Mesangial cell (primary cell): Measurements from ENCODE around the gene NDUFA7. TPM values are rescaled to one million over a fixed set of nuclear protein-coding genes. Genes with fewer than 3 reads are reported as not detected.

Experiments used
- total RNA-seq: library from RNA; depleted of rRNA; stranded (reverse); fragments of >200 nt; gene quantifications from 2 replicates; pipeline ENCODE4 v1.2.3, GENCODE V29; 2015

NDUFA7 gene
- total RNA-seq: 31.1 and 63.6 TPM in 2 replicates

GRCh38 chr19:8321067-8321985, at the start of gene NDUFA7, which contains the start of gene RPS28:
Gene NDUFA7 (minus strand): TSS chr19:8321375. CDS start chr19:8321358, 17 bp downstream.
Gene RPS28 (plus strand): TSS chr19:8321496. CDS start chr19:8321531, 35 bp downstream.

DNA sequence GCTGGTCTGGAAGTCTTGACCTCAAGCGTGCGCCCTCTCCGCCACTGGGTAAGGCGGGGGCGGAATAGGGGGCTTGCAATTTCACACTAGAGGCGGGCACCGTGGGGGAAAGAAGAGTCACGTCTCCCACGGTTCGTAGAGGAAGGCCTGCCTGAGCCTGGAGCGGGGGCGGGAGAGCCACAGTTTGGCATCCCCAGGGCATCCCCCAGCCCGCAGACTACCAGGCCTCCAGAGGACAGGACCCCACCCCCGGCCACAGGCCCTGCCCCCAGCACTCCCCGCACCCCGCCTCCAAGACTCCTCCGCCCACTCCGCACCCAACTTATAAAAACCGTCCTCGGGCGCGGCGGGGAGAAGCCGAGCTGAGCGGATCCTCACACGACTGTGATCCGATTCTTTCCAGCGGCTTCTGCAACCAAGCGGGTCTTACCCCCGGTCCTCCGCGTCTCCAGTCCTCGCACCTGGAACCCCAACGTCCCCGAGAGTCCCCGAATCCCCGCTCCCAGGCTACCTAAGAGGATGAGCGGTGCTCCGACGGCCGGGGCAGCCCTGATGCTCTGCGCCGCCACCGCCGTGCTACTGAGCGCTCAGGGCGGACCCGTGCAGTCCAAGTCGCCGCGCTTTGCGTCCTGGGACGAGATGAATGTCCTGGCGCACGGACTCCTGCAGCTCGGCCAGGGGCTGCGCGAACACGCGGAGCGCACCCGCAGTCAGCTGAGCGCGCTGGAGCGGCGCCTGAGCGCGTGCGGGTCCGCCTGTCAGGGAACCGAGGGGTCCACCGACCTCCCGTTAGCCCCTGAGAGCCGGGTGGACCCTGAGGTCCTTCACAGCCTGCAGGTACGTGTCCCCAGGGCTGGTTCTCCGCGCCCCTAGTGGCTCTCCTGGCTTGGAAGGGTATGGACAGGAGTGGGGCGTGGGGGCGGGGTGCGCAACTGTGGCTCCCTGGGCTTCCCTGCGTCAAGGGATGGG, 42.9 kb upstream of the NDUFA7 start, which contains the start of gene ANGPTL4:
Gene ANGPTL4, plus strand, starts transcription at position 353 of the 969 bp plus-strand sequence. Its CDS starts 167 bp downstream, at position 520.

GRCh38 chr19:8342684-8343482, 21.7 kb upstream of the NDUFA7 start, which contains the start of gene KANK3:
Gene KANK3 (minus strand): TSS chr19:8343262. CDS start chr19:8337828, 5,434 bp downstream.

DNA sequence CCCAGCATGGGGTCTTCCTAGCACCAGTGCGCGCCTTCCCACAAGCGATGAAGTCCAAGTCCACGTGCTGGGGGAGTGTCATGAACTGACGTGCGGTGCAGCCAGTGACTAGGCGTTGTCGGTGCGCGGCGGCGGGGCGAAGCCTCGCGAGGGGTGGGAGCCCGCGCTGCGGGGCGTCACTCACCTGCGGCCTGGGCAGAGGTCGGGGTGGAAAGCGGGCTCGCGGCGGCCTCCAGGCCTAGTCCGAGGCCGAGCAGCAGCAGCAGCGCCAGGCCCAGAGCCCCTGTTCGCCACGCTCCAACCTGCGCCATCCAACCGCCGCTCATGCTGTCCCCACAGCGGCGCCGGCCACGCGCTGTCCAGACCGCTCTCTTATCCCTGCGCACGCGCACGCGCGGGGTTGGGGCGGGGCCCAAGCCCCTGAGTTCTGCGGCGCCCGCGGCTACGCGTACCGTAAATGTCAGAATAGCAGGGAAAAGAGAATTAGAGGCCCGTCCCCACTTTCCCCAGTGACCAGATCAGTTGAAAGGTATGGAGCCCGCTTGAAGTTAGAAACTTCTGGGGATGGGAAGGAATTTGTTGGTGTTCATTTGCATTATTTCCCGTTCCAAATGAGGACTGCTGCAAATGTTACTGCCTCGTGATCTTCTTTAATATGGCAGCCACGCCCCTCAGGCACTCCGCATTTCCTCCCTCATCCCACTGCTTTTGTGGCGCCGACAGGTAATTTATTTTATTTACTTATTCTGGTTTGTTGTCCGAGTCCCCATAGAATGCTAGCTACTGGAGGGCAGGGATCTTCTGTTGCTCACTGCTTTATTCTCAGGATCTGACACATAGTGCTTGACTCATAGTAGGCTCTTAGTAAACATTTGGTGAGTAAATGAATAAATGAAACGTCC, 13.0 kb downstream of the NDUFA7 start, which contains the start of gene CD320:
Gene CD320, minus strand, starts transcription at position 394 of the 902 bp plus-strand sequence. Its CDS starts 68 bp downstream, at position 326.

Other genes starting within 250 kb of the NDUFA7 start
- gene FBN3, start 171.8 kb downstream of the NDUFA7 start, total RNA-seq: under 0.01 TPM in 1 of 2 replicates, not detected in the other
- 10.4 and 57.3 TPM in 2 replicates for gene CERS4, start 112.0 kb downstream of the NDUFA7 start, total RNA-seq
- gene CD320, start 13.0 kb downstream of the NDUFA7 start, total RNA-seq: 70.0 and 158 TPM in 2 replicates
- 361 and 456 TPM in 2 replicates for gene RPS28, start 121 bp upstream of the NDUFA7 start, total RNA-seq
- gene KANK3, start 21.9 kb upstream of the NDUFA7 start, total RNA-seq: 0.65 and 0.76 TPM in 2 replicates
- gene ANGPTL4, start 42.8 kb upstream of the NDUFA7 start, total RNA-seq: 5.1 and 28.2 TPM in 2 replicates
- 60.8 and 104 TPM in 2 replicates for gene RAB11B, start 69.0 kb upstream of the NDUFA7 start, total RNA-seq
- gene MARCHF2, start 91.9 kb upstream of the NDUFA7 start, total RNA-seq: 90.9 and 115 TPM in 2 replicates
- 57.8 and 136 TPM in 2 replicates for gene HNRNPM, start 123.6 kb upstream of the NDUFA7 start, total RNA-seq
- gene PRAM1, start 181.3 kb upstream of the NDUFA7 start, total RNA-seq: not detected in 2 replicates
- 18.1 and 18.5 TPM in 2 replicates for gene ZNF414, start 192.8 kb upstream of the NDUFA7 start, total RNA-seq